GM13977 (cell line): ENCODE results near the gene DTD2.

Source experiments
- DNase-seq: peaks from one replicate; pipeline ENCODE4 v3.0.0; 2012; ENCODE audit warnings: low spot score
- in situ Hi-C: fragments of 300-500 bp; cut with MboI; formaldehyde crosslinking; loops from one replicate; pipeline ENCODE4 v1.12.0; 2022; ENCODE audit warnings: low sequenced_read_pairs, low pct_unique_long_range_greater_than_20kb, mixed read lengths, inconsistent platforms; ENCODE audit not compliant: unreplicated experiment
- TF ChIP-seq, protein P1 (sequence below): IDR thresholded peaks from 2 replicates; pipeline ENCODE4 v1.5.1; 2012; ENCODE audit warnings: mild to moderate bottlenecking, control low read depth; ENCODE audit not compliant: insufficient read depth; ENCODE audit errors: extremely low read depth, missing control alignments

The DTD2 gene

DNA sequence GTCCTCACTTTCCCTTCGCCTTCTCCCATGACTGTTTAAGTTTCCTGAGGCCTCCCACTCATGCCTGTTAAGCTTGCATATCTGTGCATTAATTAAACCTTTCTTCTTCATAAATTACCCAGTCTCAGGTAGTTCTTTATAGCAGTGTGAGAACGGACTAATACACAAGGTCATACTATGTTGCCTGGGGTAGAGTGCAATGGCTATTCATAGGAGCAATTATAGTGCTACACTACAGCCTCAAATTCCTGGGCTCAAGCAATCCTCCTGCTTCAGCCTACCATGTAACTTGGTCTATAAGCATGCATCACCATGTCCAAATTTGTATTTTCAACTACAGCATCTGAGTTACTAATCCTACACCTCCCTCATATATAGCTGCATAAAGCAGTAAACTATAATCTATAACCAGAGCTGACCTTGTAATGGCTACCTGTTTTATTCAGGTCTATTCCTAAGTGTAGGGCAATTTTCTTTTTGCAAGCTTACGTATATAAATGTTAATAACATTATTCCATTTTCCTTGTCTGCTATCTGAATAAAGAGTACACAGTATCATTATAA is 55.9 kb downstream of the DTD2 start:
- TF ChIP-seq, protein P1, sequence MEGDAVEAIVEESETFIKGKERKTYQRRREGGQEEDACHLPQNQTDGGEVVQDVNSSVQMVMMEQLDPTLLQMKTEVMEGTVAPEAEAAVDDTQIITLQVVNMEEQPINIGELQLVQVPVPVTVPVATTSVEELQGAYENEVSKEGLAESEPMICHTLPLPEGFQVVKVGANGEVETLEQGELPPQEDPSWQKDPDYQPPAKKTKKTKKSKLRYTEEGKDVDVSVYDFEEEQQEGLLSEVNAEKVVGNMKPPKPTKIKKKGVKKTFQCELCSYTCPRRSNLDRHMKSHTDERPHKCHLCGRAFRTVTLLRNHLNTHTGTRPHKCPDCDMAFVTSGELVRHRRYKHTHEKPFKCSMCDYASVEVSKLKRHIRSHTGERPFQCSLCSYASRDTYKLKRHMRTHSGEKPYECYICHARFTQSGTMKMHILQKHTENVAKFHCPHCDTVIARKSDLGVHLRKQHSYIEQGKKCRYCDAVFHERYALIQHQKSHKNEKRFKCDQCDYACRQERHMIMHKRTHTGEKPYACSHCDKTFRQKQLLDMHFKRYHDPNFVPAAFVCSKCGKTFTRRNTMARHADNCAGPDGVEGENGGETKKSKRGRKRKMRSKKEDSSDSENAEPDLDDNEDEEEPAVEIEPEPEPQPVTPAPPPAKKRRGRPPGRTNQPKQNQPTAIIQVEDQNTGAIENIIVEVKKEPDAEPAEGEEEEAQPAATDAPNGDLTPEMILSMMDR = no peak
- in situ Hi-C loops = no loop called here
- DNase-seq = no peak

GRCh38 chr14:31400031-31400638 is 57.2 kb downstream of the DTD2 start:
- TF ChIP-seq, protein P1 = no peak

More at GRCh38 chr14:31400031-31400638, 57.2 kb downstream of the DTD2 start:
- in situ Hi-C loops = no loop called here
- DNase-seq = no peak
